Stomach (tissue), 4 donors: ENCODE data around the gene LAMB3.

Source experiments
- POLR2AphosphoS5 ChIP-seq, 3 donors: sonication (generic); formaldehyde crosslinking; IDR thresholded peaks; one replicate each; pipeline ENCODE4 v1.6.1; 2016; ENCODE audit warnings: antibody characterized with exemption in 3 of 3
- TF ChIP-seq, protein P1 (sequence below), 7 experiments: fragments of 450-650 bp in 4 of 7; fragments of 200-600 bp in 3 of 7; sonication (generic) in 3 of 7; IDR thresholded peaks; one replicate each; pipeline ENCODE4 v1.5.1; 2016 to 2019; ENCODE audit warnings: antibody characterized with exemption in 7 of 7, control low read depth in 2 of 7, mild to moderate bottlenecking in 1 of 7

DNA sequence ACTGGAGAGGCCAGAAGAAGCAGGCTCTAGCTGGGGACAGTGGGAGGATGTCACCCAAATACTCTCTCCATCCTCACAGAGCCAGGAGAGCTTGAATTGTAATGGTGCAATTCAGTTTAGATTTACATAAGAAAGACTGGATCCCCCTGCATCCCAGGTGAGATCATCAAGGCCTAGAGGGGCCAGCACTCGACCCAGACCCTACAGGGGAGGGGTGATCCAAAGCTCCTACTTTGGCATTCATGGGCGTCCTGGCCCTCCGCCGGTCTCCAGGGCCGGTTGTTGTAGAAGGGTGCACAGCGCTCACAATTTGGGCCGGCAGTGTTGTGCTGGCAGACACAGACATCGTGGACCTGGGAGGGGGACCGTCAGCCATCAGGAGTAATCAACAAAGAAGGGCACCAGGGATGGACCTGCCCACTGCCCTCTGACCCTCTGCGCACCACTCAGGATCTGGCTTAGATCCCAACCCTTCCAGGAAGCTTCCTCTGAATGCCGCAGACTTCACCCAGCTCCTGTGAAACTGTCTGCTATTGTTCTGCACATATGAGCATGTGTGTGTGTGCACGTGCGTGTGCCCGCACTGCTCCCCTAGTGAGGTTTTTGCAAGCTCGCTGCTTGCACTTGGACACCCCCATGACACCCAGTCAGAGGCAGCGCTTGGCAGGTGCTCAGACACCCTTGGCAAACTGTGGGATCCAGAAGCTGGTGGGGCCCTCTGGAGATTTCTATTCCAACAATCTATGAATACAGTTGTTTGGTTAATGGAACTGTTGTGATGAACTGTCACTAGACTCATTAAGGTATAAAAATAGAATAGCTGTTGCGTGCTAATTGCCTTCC is 21.6 kb downstream of the LAMB3 start:
- TF ChIP-seq, protein P1, sequence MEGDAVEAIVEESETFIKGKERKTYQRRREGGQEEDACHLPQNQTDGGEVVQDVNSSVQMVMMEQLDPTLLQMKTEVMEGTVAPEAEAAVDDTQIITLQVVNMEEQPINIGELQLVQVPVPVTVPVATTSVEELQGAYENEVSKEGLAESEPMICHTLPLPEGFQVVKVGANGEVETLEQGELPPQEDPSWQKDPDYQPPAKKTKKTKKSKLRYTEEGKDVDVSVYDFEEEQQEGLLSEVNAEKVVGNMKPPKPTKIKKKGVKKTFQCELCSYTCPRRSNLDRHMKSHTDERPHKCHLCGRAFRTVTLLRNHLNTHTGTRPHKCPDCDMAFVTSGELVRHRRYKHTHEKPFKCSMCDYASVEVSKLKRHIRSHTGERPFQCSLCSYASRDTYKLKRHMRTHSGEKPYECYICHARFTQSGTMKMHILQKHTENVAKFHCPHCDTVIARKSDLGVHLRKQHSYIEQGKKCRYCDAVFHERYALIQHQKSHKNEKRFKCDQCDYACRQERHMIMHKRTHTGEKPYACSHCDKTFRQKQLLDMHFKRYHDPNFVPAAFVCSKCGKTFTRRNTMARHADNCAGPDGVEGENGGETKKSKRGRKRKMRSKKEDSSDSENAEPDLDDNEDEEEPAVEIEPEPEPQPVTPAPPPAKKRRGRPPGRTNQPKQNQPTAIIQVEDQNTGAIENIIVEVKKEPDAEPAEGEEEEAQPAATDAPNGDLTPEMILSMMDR (IDR thresholded peaks at IDR 0.05): no peak
- TF ChIP-seq POLR2AphosphoS5 (IDR thresholded peaks at IDR 0.05): no peak
